A549 (cell line): ENCODE data around the gene CACNA1C. TPM values are rescaled to one million over a fixed set of nuclear protein-coding genes. Genes with fewer than 3 reads are reported as not detected.

Experiments
- ATAC-seq, 2 experiments: fragments of 200-7000 bp in 1 of 2; fragments of >200 bp in 1 of 2; cut with Nextera tagmentation in 1 of 2; cut with Tn5 transposase in 1 of 2; 3 replicates each; pipeline versions ENCODE4 v1.8.0 to v1.9.1; 2018 to 2020; ENCODE audit warnings: mild to moderate bottlenecking in 1 of 2, moderate library complexity in 1 of 2
- CTCF ChIA-PET: fragments of 300-600 bp; sonication (Branson Sonifier 250); formaldehyde crosslinking; extraction: SDS; loops from one replicate; lab custom pipeline; 2021; ENCODE audit warnings: antibody characterized with exemption, inconsistent platforms; lab: Yijun Ruan, JAX
- POLR2A ChIA-PET: fragments of 350-600 bp; formaldehyde crosslinking; extraction: SDS; loops from one replicate; lab custom pipeline; 2021; ENCODE audit warnings: antibody characterized with exemption, inconsistent platforms; lab: Yijun Ruan, JAX
- DNase-seq, 2 experiments: peaks; one replicate each; pipeline versions ENCODE4 v3.0.0 to v3.0.0-alpha.2; 2011 to 2016; ENCODE audit warnings: low read depth in 1 of 2, low spot score in 1 of 2
- FAIRE-seq: peaks from 2 replicates; lab custom pipeline; 2011; peaks lifted over from hg19 to GRCh38; lab: Jason Lieb, UNC
- H3K27ac ChIP-seq, 2 experiments: fragments of >200 bp; sonication (Bioruptor Twin); formaldehyde crosslinking; 3 replicates each; pipeline ENCODE4 v1.5.1; 2016 to 2017
- H3K4me1 ChIP-seq: fragments of >200 bp; sonication (Bioruptor Twin); formaldehyde crosslinking; 3 replicates; pipeline ENCODE4 v1.6.1; 2016
- H3K4me2 ChIP-seq: fragments of >200 bp; sonication (Bioruptor Twin); formaldehyde crosslinking; 3 replicates; pipeline ENCODE4 v1.6.1; 2016
- H3K4me3 ChIP-seq: fragments of >200 bp; sonication (Bioruptor Twin); formaldehyde crosslinking; 3 replicates; pipeline ENCODE4 v1.5.1; 2016
- H3K9me3 ChIP-seq: fragments of >200 bp; sonication (Bioruptor Twin); formaldehyde crosslinking; 3 replicates; pipeline ENCODE4 v1.6.1; 2016
- BHLHE40 ChIP-seq: IDR thresholded peaks from 2 replicates; pipeline ENCODE4 v1.6.1; 2012; ENCODE audit warnings: low read depth, low read length, inconsistent platforms
- CHD4 ChIP-seq: fragments of 200-600 bp; sonication (generic); IDR thresholded peaks from 2 replicates; pipeline ENCODE4 v1.6.1; 2016; ENCODE audit warnings: antibody characterized with exemption, mild to moderate bottlenecking, borderline replicate concordance
- EHMT2 ChIP-seq: fragments of 200-600 bp; sonication (generic); IDR thresholded peaks from 2 replicates; pipeline ENCODE4 v1.6.1; 2016; ENCODE audit warnings: antibody characterized with exemption, low read depth, mild to moderate bottlenecking, moderate library complexity
- EP300 ChIP-seq, 2 experiments: fragments of >200 bp; sonication (Bioruptor Twin); formaldehyde crosslinking; IDR thresholded peaks; 2 replicates in 1 of 2; 3 replicates in 1 of 2; pipeline ENCODE4 v1.6.1; 2016 to 2017
- FOSL2 ChIP-seq, 2 experiments: fragments of 450-650 bp in 1 of 2; fragments of >200 bp in 1 of 2; sonication (Bioruptor Twin) in 1 of 2; formaldehyde crosslinking; IDR thresholded peaks; 2 replicates each; pipeline versions ENCODE4 v1.5.0 to v1.6.1; 2016 to 2020; ENCODE audit warnings: mild to moderate bottlenecking in 1 of 2, moderate library complexity in 1 of 2
- FOXS1 ChIP-seq: fragments of 250-450 bp; sonication (Bioruptor Pico); IDR thresholded peaks from 2 replicates; pipeline ENCODE4 v1.5.0; 2020; ENCODE audit warnings: mild to moderate bottlenecking, moderate library complexity
- HEYL ChIP-seq: fragments of 250-450 bp; sonication (Bioruptor Pico); IDR thresholded peaks from 2 replicates; pipeline ENCODE4 v1.8.0; 2021; ENCODE audit warnings: mild to moderate bottlenecking, moderate library complexity
- HOXA7 ChIP-seq: fragments of 250-450 bp; sonication (Bioruptor Pico); IDR thresholded peaks from 2 replicates; pipeline ENCODE4 v1.5.0; 2020; ENCODE audit warnings: mild to moderate bottlenecking, moderate library complexity
- JUN ChIP-seq, 2 experiments: fragments of >200 bp; sonication (Bioruptor Twin); formaldehyde crosslinking; IDR thresholded peaks; 2 replicates in 1 of 2; 3 replicates in 1 of 2; pipeline ENCODE4 v1.6.1; 2016 to 2017
- JUNB ChIP-seq: fragments of >200 bp; sonication (Bioruptor Twin); formaldehyde crosslinking; IDR thresholded peaks from 2 replicates; pipeline ENCODE4 v1.6.1; 2016
- MAZ ChIP-seq: fragments of 150-350 bp; IDR thresholded peaks from 2 replicates; pipeline ENCODE4 v1.6.1; 2014; ENCODE audit warnings: antibody characterized with exemption, low read depth, low read length, borderline replicate concordance
- MYC ChIP-seq: IDR thresholded peaks from 2 replicates; pipeline ENCODE4 v1.6.1; 2012; ENCODE audit warnings: mild to moderate bottlenecking, inconsistent platforms, low read length, improper control_type of control experiment, borderline replicate concordance
- NFE2L2 ChIP-seq: fragments of 150-350 bp; conservative IDR thresholded peaks from 2 replicates; pipeline ENCODE4 v1.6.1; 2014; ENCODE audit warnings: low read length
- POLR2A ChIP-seq: IDR thresholded peaks from 2 replicates; pipeline ENCODE4 v1.6.1; 2012; ENCODE audit warnings: mild to moderate bottlenecking, low read length
- POLR2AphosphoS2 ChIP-seq: conservative IDR thresholded peaks from 2 replicates; pipeline ENCODE4 v1.6.1; 2012; ENCODE audit warnings: low read length, improper control_type of control experiment, inconsistent platforms
- RARB ChIP-seq: fragments of 250-450 bp; sonication (Bioruptor Pico); IDR thresholded peaks from 2 replicates; pipeline ENCODE4 v1.8.0; 2021; ENCODE audit warnings: mild to moderate bottlenecking, moderate library complexity
- RCOR1 ChIP-seq: fragments of 150-350 bp; IDR thresholded peaks from 2 replicates; pipeline ENCODE4 v1.6.1; 2014; ENCODE audit warnings: antibody characterized with exemption, low read length, low read depth
- TP53 ChIP-seq: fragments of 250-450 bp; sonication (Bioruptor Pico); IDR thresholded peaks from 2 replicates; pipeline ENCODE4 v1.5.0; 2021; ENCODE audit warnings: mild to moderate bottlenecking, moderate library complexity
- ZFP36 ChIP-seq: fragments of 450-650 bp; IDR thresholded peaks from 2 replicates; pipeline ENCODE4 v1.6.1; 2014; ENCODE audit warnings: borderline replicate concordance; ENCODE audit not compliant: partially characterized antibody
- ZNF302 ChIP-seq: fragments of 250-450 bp; sonication (Bioruptor Pico); IDR thresholded peaks from 2 replicates; pipeline ENCODE4 v1.9.0; 2021; ENCODE audit warnings: inconsistent platforms, mild to moderate bottlenecking, moderate library complexity
- WGBS: methylation state at CpG from one replicate; pipeline ENCODE4 v1.1.6; 2017; ENCODE audit errors: missing lambda C conversion rate; 5-methylcytosine and 5-hydroxymethylcytosine counted together
- polyA plus RNA-seq, 4 experiments: library from polyadenylated mRNA; depleted of rRNA in 3 of 4; stranded (reverse); fragments of >200 nt; fragmentation: RNase III in 1 of 4; extraction: RNeasy Plus Mini Kit Qiagen cat#74134 plus additional on column Dnase treatment in 1 of 4; gene quantifications; 2 replicates in 3 of 4; 3 replicates in 1 of 4; pipeline ENCODE4 v1.2.3, GENCODE V29; 2011 to 2017
- TF ChIP-seq, protein P1 (sequence below): fragments of 250-450 bp; sonication (Bioruptor Pico); IDR thresholded peaks from 2 replicates; pipeline ENCODE4 v1.5.0; 2021; ENCODE audit warnings: mild to moderate bottlenecking, moderate library complexity, borderline replicate concordance
- TF ChIP-seq, protein P2 (sequence below): fragments of >200 bp; sonication (Bioruptor Twin); formaldehyde crosslinking; IDR thresholded peaks from 3 replicates; pipeline ENCODE4 v1.5.1; 2016
- TF ChIP-seq, protein P3 (sequence below): fragments of 450-650 bp; IDR thresholded peaks from 2 replicates; pipeline ENCODE4 v1.6.1; 2014; ENCODE audit warnings: antibody characterized with exemption
- TF ChIP-seq, protein P4 (sequence below): fragments of 250-450 bp; sonication (Bioruptor Pico); IDR thresholded peaks from 2 replicates; pipeline ENCODE4 v1.5.0; 2020; ENCODE audit warnings: low read depth, mild to moderate bottlenecking, moderate library complexity
- TF ChIP-seq, protein P5 (sequence below): fragments of 200-600 bp; sonication (generic); IDR thresholded peaks from 2 replicates; pipeline ENCODE4 v1.6.1; 2016; ENCODE audit warnings: antibody characterized with exemption, mild to moderate bottlenecking, moderate library complexity

The CACNA1C gene
- polyA plus RNA-seq, 2 of the 4 experiments (the other 2 are of a cell fraction): not detected

DNA sequence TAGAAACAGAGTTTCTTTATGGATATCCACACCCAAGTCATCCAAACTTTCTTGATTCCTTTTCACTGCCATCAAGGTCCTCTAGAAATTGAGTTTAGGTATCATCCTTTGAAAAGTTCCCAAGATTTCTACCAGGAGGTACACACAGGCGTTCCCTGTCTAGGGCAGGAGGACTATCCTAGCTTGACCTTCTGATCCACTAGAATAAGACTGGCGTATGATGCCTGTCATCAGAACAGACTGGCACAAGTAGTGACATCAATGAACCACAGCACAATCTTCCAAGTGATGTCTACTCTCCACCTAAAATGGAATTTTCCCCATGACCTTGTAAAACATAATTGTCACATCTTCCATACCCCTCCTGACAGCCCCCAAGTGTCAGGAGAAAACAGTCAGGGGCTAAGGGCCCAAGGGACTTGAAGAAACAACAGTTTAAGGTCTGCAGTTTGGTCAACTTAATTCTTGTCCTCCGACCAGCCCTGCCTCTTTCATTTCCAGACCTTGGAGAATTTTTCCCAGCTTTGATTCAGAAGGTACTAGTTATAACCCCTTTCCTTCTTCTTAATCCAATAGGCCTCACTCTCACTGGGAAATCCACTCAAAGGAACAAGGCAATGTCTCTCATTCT is 641.3 kb downstream of the CACNA1C start (continued):
- TF ChIP-seq, protein P1, sequence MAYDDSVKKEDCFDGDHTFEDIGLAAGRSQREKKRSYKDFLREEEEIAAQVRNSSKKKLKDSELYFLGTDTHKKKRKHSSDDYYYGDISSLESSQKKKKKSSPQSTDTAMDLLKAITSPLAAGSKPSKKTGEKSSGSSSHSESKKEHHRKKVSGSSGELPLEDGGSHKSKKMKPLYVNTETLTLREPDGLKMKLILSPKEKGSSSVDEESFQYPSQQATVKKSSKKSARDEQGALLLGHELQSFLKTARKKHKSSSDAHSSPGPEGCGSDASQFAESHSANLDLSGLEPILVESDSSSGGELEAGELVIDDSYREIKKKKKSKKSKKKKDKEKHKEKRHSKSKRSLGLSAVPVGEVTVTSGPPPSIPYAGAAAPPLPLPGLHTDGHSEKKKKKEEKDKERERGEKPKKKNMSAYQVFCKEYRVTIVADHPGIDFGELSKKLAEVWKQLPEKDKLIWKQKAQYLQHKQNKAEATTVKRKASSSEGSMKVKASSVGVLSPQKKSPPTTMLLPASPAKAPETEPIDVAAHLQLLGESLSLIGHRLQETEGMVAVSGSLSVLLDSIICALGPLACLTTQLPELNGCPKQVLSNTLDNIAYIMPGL (CRISPR knock-in tag): no peak
- no peak for TF ChIP-seq CHD4
- no peak for TF ChIP-seq EHMT2
- no peak for TF ChIP-seq MAZ
- TF ChIP-seq RCOR1: no peak
- no peak for TF ChIP-seq BHLHE40
- TF ChIP-seq FOSL2 (IDR thresholded peaks at IDR 0.05): no peak
- TF ChIP-seq FOSL2 (CRISPR knock-in tag; IDR thresholded peaks at IDR 0.05): no peak
- TF ChIP-seq POLR2A: no peak
- TF ChIP-seq ZNF302 (CRISPR knock-in tag): no peak

DNA sequence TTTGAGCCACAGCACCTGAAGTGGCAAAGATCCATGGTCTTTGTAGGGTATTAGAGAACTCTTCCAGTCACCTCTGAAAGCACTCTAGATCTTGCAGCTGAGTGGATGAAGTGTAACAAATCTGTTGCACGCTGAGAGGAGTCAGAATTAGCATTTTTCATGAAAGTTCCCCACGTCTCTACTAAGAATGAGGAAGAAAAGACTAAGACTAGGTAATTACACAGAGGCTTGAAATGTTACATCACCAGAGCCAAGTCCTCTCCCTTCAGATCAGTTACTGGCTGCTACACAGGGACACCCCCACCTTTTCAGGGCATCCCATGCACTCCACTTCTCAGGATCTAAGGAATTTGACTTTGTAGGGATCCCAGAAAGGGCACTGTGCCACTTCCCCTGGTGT is 643.3 kb downstream of the CACNA1C start:
- no peak overlapping the region for H3K4me2 ChIP-seq
- H3K4me3 ChIP-seq: no peak overlapping the region
- 2% methylated on average over 2 of the region's 2 CpGs for WGBS
- no peak overlapping the region for H3K27ac ChIP-seq
- POLR2A ChIA-PET: no interaction called here
- no peak for ATAC-seq
- 0 out of 3 replicates have a peak, but pooled peaks cover 7% of the 10 kb centered on the region for H3K9me3 ChIP-seq
- CTCF ChIA-PET: interaction anchor here (1.2 kb wide), 1 partner anchor 13 kb away, joined by 4 read pairs; no protein-coding TSS in a partner anchor
- H3K4me1 ChIP-seq: peaks cover 7% of the 10 kb centered on the region; the same call in 1 of the 3 replicates
- no peak for DNase-seq
- TF ChIP-seq EP300 (IDR thresholded peaks at IDR 0.05) (no peak), HEYL (CRISPR knock-in tag) (no peak), ZFP36 (no peak), TP53 (CRISPR knock-in tag) (no peak), HOXA7 (CRISPR knock-in tag) (no peak), MYC (no peak), RARB (no peak), FOXS1 (CRISPR knock-in tag) (no peak)
- TF ChIP-seq, protein P2, sequence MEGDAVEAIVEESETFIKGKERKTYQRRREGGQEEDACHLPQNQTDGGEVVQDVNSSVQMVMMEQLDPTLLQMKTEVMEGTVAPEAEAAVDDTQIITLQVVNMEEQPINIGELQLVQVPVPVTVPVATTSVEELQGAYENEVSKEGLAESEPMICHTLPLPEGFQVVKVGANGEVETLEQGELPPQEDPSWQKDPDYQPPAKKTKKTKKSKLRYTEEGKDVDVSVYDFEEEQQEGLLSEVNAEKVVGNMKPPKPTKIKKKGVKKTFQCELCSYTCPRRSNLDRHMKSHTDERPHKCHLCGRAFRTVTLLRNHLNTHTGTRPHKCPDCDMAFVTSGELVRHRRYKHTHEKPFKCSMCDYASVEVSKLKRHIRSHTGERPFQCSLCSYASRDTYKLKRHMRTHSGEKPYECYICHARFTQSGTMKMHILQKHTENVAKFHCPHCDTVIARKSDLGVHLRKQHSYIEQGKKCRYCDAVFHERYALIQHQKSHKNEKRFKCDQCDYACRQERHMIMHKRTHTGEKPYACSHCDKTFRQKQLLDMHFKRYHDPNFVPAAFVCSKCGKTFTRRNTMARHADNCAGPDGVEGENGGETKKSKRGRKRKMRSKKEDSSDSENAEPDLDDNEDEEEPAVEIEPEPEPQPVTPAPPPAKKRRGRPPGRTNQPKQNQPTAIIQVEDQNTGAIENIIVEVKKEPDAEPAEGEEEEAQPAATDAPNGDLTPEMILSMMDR: no peak
- TF ChIP-seq, protein P3, sequence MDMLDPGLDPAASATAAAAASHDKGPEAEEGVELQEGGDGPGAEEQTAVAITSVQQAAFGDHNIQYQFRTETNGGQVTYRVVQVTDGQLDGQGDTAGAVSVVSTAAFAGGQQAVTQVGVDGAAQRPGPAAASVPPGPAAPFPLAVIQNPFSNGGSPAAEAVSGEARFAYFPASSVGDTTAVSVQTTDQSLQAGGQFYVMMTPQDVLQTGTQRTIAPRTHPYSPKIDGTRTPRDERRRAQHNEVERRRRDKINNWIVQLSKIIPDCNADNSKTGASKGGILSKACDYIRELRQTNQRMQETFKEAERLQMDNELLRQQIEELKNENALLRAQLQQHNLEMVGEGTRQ: no peak
- no peak for FAIRE-seq

DNA sequence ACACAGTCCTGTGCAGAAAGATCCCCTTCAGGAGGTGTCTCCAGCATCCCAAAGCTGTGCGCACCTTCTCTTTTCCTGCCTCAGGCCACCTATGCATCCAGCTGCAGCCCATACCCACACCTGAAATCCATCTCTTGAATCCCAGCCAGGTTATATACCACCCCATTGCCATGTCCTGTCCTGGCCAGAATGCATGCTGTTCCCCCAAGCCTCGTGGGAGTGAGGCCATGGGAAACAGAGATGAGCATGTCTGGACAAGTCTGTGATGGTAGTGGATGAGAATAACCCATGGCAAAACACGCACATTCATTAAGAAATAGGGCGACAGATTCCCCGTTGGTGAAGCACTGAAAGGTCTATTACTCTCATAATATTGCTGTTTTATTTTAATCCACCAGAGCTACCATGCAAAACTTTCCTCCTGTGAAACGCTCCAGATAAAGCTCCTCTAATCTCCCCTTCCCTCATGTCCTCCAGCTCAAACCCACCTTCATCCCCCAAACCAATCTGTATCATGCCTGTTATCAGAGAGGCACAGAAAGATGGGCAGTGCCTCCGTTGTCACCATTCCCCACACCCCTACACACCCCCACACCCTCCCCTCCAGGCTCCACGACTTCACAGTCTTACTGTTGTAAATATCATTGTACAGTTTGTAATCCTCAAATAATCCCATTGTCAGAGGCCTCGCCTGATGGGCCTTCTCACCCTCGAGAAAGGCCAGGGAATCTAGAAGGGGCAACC is 644.4 kb downstream of the CACNA1C start:
- H3K4me1 ChIP-seq: no peaks in the 10 kb centered on the region
- no peak for FAIRE-seq
- H3K4me2 ChIP-seq: no peak overlapping the region
- WGBS: 32% methylated on average over 10 of the region's 10 CpGs
- no peak for ATAC-seq
- CTCF ChIA-PET: interaction anchor here (0.7 kb wide), 1 partner anchor 12 kb away, joined by 3 read pairs; no protein-coding TSS in a partner anchor
- H3K4me3 ChIP-seq: no peak overlapping the region
- POLR2A ChIA-PET: no interaction called here
- 0 out of 3 replicates have a peak, but pooled peaks cover 7% of the 10 kb centered on the region for H3K9me3 ChIP-seq
- H3K27ac ChIP-seq: no peak overlapping the region
- DNase-seq: no peak
- TF ChIP-seq NFE2L2 (no peak), MYC (no peak), JUN (IDR thresholded peaks at IDR 0.05) (no peak), POLR2AphosphoS2 (no peak), MAZ (no peak), JUNB (no peak)
- TF ChIP-seq, protein P4, sequence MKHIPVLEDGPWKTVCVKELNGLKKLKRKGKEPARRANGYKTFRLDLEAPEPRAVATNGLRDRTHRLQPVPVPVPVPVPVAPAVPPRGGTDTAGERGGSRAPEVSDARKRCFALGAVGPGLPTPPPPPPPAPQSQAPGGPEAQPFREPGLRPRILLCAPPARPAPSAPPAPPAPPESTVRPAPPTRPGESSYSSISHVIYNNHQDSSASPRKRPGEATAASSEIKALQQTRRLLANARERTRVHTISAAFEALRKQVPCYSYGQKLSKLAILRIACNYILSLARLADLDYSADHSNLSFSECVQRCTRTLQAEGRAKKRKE (CRISPR knock-in tag): no peak
- TF ChIP-seq, protein P5, sequence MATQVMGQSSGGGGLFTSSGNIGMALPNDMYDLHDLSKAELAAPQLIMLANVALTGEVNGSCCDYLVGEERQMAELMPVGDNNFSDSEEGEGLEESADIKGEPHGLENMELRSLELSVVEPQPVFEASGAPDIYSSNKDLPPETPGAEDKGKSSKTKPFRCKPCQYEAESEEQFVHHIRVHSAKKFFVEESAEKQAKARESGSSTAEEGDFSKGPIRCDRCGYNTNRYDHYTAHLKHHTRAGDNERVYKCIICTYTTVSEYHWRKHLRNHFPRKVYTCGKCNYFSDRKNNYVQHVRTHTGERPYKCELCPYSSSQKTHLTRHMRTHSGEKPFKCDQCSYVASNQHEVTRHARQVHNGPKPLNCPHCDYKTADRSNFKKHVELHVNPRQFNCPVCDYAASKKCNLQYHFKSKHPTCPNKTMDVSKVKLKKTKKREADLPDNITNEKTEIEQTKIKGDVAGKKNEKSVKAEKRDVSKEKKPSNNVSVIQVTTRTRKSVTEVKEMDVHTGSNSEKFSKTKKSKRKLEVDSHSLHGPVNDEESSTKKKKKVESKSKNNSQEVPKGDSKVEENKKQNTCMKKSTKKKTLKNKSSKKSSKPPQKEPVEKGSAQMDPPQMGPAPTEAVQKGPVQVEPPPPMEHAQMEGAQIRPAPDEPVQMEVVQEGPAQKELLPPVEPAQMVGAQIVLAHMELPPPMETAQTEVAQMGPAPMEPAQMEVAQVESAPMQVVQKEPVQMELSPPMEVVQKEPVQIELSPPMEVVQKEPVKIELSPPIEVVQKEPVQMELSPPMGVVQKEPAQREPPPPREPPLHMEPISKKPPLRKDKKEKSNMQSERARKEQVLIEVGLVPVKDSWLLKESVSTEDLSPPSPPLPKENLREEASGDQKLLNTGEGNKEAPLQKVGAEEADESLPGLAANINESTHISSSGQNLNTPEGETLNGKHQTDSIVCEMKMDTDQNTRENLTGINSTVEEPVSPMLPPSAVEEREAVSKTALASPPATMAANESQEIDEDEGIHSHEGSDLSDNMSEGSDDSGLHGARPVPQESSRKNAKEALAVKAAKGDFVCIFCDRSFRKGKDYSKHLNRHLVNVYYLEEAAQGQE: no peak
